GM19035 (cell line): ENCODE measurements around the gene MRPS22.

Experiments
- ATAC-seq: cut with Tn5 transposase; IDR thresholded peaks from one replicate; pipeline ENCODE4 v1.9.1; 2021; ENCODE audit not compliant: unreplicated experiment

Gene MRPS22

DNA sequence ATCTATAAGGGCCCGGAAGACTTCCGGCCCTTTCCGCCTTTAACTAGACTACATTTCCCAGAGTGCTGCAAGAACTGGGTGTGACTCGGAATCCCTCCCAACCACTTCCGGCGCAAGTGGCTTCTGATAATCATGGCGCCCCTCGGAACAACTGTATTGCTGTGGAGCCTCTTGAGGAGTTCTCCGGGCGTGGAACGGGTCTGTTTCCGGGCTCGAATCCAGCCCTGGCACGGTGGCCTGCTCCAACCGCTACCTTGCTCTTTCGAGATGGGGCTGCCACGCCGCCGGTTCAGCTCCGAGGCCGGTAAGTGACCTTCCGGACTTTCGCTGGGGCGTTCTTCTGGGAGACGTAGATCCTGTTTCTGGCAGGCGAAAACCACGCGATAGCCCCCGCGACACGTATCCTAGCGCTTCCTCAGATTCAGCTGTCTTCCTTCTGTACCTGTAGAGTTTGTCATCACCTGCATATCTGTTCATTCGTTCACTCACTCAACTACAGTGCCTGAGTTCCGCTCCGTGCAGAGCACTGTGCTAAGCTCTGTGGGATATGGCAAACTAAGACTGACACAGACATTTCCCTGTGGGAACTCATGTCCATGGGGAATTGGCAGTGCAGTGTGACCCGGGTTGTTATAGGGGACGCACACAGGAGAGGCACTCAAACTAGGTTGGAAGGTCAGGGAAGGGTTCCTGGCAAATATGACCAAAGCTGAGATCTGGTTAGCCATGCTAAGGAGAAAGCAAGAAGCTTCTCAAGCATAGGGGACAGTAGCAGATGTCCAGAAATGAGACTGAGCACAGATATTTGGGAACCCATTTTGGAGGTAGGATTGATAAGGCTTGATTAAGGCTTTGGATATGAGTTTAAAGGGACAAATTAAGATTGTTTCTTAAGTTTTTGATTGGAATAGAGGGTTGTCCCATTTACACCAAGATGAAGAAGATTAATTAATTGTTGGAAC, at the start of gene MRPS22:
TSS of gene MRPS22 (plus strand) at position 126 of the 962 bp plus-strand sequence. CDS start at position 133, 7 bp downstream.
- peak; percentile 99 for ATAC-seq

DNA sequence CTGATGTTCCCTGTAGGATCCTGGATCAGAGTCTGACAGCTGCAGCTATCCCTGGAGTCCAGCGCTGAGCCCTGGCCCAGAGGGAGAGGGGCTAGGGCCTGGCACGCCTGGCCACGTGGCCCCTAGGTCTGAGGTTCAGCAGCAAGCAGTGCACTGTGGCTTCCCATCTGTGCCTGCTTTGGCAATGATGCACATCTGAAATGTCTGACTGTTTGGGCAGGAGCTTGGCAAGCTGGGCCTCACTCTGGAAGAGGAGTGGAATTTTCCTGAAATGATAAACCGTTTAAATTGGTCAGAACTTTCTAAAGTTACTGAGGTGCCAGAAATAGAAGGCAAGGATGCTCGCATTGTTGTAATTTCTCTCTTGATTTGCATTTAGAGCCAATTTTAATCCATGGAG, 48.8 kb upstream of the MRPS22 start:
- no peak for ATAC-seq

DNA sequence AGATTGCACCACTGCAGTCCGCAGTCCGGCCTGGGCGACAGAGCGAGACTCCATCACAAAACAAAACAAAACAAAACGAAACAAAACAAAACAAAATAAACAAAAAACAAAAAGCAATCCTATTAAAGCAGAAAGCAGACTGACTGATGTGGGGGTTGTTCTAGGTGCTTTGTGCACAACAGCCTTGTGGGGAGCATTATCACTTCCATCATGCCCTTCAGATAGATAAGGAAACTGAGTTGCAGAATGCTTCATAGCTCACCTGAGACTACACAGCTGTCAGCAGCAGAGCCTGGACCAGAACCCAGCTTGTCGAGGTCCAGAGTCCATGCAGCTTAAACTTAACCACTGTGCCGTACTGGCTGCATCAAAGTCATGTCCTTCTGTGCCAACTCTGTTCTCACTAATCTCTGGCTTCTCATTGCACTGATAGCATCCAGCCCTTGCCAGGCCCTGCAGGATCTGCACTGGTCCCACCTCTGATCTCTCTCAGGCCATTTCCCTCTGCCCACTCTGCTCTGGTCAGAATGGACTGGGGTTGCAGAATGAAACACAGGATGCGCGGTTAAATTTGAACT, 47.6 kb upstream of the MRPS22 start:
- ATAC-seq: no peak

DNA sequence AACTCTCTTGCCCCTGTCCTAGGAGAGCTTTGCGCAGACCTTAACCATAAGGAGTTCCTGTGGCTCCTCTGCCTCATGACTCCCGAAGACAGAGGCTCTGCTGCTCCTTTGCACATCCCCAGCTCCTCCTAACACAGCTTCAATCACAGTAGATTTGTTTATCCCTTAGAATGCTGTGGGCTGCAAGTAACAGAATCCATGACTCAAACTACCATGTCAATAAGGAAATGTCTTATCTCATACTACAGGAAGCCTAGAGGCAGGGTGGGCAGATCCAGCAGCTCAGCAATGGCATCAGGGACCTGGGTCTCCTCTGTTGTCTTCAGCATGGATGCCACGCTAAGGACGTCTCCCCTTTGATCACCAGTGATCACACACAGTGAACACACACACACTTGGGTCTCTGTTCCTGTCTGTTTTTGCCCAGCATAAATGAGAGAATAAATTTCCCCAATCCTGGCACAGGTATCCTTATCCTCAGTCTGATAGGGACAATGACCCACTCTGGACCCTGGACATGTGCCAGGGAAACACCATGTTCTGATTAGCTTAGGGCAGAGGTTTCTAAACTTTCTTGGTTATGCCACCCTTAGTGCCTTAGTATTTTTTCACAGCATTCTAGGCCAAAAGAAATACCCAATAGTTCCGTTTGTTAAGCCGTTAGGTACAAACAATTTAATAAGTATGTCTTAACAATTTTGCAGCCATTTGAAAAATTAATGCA, 46.1 kb upstream of the MRPS22 start:
- no peak for ATAC-seq

DNA sequence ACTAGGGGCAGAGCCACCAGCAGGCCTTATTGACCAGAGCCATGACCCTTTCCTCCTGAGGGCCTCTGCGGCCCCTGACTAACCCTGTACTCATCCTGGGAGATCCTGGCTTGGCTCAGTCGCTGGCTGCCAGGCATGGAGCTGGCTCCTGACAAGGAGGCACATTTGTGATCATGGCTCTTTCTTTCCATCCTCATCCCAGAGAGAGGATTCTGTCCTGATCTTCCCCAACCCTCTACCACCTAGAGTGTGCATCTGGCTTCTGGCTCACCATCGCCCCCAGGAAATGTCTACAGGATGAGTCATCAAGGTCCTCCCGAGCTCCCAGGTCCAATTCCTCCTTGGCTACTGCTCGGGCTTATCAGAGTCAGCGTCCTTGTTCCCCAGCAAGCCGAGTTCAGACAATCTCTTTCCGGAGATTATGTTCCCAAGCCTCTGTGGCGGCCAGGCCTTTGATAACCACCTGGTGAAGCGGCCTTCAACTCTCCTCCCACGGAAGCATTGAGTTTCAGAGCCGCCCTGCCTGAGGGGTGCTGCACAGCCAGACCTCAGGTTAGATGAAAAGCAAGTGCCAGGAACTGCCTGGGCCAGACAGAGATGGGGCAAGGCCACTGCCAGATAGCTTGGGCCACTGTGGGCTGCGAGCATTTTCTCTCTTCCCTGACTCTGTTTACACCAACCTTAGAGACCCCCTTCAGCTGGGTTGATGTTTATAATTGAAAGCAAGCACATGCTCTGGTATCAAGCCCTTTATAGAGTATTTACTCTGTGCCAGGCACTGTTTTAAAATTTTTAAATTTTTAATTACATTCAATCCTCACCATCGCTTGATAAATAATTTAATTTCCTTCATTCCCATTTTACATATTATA, 44.3 kb upstream of the MRPS22 start:
- no peak for ATAC-seq

DNA sequence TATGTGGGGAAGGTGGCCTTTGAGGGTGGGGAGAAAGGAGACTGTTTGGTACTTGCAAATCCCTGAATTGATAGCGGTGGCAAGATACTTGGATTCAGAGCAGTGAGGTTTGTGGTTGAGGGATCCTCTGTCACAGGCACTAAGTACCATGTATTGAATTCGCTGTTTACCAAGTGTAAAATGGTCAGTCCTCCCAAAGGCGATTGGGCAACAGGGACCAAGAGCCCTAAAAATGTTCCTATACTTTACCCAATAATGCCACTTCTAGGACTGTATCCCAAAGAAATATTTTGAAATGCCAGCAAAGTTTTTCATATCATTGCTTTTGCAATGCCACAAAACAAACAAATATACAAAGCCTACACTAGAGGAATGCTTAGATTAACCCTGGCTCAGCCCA, 43.4 kb upstream of the MRPS22 start:
- no peak for ATAC-seq

DNA sequence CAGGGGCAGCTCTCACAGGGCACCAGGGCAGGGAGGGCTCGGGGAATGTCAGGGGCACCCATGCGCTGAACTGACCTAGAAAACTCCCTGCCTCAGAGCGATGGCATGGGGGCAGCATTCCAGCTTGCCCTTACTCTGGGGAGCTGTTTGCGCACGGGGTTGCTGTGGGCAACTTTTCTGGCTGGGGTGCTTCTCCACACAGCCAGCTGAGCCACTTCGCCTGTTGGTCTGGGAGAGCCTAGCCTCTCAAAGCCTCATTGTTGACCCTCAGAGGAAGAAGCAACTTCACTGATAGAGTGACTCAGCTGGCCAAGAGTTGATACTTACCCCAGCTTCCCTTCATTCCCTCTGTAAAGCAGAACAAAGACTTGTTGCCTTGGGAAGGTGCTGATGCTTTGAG, 42.6 kb upstream of the MRPS22 start:
- ATAC-seq: no peak

DNA sequence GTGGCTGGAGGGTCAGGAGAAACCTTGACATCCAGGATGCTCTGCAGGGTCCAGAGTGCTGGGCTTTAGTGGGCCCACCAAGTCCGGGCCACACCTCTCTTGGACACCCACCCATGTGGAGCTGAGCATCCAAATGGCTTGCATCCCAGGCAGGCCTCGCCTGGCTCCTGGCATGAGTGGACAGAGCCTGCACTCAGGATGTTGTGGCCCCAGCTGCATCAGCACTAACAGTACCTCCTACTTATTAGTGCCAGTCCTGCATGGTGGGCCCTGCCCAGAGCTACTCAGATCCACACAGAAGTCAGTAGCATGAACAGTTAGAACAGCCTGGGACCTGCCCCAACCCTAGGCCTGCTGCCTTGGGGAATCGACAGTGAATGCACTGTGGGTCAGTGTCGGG, 42.2 kb upstream of the MRPS22 start:
- no peak for ATAC-seq

DNA sequence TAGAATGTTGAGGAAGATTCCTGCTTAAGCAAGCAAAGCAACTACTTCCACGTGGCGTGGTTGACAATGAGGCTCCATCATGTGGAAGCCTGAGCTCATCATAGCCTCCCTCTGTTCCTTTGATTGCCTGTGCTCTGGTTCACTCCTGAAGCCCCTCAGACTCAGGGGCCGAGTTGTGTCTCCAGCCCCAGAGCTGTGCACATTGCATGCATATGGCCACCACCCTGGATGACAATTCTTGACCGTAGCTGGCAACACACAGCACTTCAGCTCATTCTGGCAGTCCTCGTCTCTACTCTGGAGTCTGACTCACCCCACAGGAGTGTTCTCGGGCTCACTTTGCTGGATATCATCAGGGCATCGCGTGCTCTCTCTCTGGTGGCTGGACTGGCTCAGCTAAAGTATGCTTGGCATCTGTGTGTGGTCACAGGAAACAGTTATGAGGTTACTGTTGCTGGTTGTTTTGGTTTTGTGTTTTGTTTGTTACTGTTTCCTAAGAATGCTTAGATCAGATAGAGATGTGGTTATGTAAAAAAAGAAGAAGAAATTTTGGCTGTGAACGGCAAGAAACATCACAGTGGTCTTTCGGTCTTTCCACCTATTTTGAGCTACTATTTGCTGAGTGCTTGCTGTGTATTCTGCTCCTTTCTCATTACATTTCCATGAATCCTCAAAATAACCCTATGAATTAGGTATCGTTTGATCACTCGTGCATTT, 41.6 kb upstream of the MRPS22 start:
- ATAC-seq: no peak

DNA sequence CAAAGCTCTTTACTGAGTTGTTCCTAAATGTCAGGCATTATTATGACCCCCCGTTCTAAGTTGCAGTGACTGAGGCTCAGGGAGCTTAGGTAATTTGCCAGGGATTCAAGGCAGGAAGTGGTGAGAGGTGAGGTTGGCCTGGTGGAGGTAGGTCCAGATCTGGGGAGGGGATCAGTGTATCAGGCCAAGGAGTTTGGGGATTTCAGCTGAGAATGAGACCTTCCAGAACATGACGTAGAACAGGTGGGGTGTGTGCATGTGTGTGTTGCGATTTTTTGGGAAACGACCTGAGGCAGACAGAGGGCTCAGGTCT, 41.1 kb upstream of the MRPS22 start:
- ATAC-seq: no peak

DNA sequence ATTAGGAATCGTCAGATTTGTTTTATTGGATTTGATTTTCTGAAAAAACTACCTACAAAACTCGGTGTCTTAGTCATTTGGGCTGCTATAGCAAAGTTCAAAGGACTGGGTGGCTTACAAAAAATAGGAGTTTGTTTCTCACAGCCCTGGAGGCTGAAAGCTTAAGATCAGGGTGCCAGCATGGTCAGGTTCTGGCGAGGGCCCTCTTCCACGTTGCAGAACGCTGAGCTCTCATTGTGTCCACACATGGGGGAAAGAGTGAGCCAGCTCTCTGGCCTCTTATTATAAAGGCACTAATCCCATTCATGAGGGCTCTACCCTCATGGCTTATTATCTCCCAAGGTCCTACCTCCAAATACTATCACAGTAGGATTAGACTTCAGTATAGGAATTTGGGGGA, 40.6 kb upstream of the MRPS22 start:
- no peak for ATAC-seq

DNA sequence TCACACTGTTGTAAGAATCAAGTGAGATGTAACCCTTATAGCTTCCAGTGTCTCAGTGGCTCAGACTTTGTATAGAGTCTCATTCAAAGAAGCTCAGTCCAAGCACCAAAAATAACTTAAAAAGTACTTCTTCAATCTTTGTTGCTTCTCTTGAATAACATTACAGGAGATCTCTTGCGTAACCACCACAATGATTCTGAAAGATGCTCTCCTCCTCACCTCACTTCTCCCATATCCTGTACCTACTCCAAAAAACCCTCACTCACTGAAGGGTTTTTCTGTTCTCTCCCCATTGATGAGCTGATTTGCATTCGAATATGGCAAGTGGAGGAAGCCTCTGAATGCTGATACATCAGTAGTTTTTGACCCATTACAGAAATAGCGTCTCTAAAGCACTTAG, 39.4 kb upstream of the MRPS22 start:
- no peak for ATAC-seq

DNA sequence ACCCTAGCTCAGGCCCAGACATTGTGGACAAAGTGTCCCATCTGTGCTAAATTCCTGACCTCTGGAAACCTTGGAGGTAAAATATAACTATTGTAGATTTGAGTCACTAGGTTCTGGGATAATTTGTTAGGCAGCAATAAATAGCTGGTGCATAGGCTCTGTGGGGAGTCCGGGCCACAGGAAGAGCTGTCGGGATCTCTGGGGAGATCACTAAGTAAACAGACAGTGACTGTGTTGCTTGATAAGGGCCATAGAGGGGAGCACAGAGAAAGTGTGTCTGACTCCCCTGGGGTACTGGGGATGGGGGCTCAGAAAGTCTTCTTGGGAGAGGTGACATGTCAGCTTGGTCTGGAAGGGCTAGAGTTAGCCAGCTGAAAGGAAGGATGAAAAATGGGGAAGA, 37.7 kb upstream of the MRPS22 start:
- ATAC-seq: no peak

DNA sequence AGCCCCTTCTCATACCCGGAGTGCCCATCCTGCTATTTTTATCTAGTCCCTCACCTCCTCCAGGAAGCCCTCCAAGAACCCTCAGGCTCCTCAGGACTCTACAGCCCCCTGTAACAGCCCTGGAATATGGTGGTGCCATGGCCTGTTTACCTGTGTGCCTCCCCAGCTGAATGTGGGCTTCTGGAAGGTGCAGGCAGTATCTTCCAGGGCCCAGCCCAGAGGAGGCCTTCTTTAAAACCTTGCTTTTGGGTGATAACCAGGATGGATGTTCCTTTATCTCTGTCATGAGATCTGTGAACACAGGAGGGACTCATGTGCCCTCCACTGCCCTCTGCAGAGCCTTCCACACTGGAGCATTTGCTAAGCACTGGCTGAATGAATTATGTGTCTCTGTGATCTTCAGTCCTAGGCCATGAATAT, 36.7 kb upstream of the MRPS22 start:
- ATAC-seq: no peak

DNA sequence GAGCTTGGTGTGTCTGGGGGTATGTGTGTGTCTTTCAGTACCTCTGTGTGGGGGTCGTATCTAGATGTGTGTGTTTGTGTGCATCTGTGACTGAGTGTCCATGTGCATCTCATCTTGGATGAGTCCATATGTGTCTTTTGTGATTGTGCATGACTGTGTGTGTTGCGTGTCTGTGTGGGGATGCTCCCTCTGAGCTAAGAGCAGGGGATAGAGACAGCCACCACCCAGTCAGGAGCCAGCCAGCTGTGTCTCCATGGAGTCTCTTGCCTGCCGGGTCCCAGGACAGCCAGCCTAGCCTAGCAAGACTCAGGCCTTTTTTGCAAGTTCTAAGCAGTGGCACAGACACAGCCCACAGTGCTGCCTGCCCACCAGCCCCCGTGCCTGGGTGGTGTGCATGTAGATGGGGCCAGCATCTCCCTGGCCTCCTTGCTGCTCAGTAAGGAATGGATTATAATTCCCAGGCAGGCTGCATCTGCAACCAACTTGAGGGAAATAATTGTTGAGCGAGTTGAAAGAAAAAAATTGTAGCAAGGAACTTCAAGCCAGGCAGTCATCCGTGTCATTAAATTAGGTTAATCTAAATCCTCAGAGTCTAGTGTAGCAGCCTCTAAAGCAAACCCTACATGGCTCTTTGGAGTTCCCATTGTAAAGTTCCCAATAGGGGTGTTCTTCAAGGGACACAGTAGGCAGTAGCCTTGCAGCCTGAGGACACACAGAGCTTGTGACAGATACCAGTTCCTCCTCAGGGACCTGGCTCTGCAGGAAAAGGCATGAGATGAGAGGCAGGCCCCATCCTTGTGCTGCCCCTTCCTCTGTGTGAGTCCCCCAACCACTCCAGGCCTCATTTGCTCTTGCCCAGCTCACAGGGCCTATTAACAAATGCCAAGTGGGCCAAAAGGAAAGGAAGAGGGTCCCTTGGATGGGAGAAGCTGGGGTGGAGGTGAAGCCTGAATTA, 35.9 kb upstream of the MRPS22 start:
- no peak for ATAC-seq

DNA sequence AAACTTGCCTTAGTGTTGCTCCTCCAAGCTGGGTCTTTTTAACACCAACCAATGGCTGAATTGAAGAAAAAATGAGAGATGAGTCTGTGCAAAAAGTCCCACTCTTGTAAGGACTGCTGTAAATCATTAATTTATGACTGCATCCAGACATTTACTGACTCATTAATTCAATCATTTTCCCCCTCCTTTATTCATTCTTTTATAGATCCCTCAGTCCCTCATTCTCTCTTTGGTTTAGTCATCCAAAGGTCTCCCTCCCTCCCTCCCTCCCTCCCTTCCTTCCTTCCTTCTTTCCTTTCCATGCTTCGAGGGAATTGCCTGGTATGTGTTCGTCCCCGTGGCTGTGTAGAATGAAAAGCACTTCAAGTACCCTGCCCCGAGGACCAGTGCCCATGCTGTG, 35.3 kb upstream of the MRPS22 start:
- no peak for ATAC-seq

DNA sequence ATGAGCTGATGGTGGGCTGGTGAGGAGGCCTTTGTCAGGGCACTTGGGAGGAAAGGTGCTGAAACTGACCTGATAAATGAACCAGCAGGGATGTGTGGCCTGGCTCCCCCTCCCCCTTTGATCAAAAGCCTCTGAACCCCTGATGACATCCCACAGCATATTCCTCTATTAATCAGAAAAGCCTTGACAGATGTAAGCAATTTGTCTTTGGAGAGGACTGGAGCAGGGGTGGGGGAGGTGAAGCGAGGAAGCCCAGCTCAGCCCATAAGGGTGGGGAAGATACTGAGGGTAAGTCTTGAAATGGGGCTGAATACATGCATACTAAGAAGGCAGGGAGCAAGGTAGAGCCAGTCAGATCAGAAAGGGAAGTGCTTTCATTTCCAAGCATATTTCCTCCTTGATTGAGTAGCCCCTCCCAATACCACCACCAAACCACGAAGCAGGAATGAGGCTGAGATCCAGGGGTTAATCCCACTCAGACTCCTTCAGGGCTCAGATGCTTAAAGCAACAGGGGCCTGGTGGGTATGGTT, 34.7 kb upstream of the MRPS22 start:
- no peak for ATAC-seq

DNA sequence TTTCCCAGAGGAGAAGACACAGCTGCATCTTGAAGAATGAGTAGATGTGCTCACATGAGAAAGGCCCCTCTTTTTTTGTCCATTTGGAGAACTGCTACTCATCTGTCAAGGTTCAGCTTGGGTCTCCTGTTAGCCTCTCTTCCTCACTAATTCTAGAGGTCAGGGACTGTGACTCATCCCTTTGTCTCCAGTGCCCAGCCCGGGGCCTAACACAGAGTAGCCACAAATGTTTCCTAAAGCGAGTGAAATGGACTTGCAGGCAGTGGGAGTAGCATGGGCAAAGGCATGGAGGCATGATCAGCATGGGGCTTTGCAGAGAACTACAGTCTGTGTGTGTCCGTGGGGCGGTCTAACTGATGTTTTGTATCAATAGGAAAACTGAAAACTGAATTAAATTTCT, 33.9 kb upstream of the MRPS22 start:
- no peak for ATAC-seq

DNA sequence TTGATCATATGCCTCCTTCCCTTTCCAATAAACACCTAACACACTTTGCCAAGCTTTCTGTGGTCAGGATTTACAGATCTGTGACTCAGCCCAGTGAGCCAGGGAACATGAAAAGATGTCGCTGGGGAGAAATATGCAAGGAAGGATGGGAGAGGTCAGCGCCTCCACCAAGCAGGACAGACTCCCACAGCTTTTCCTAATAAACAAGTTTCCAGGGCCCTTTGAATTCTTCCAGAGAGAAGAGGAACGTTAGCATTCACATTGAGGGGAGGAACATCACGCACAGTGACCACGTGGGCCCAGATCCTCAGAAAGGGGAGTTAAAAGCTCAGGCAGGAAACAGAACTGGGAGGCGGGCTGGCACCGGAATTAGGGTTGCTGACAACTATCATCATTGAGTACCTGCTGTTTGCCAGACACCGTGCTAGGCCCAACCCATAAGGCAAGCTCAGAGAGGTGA, 33.3 kb upstream of the MRPS22 start:
- no peak for ATAC-seq
